ENCODE measurements around the gene LAMC3.
"Not testable (repeated sequence)": the region's sequence is repeated elsewhere in the genome, so short reads cannot be mapped to it uniquely, and the experiment has no call there.

LAMC3 gene

DNA sequence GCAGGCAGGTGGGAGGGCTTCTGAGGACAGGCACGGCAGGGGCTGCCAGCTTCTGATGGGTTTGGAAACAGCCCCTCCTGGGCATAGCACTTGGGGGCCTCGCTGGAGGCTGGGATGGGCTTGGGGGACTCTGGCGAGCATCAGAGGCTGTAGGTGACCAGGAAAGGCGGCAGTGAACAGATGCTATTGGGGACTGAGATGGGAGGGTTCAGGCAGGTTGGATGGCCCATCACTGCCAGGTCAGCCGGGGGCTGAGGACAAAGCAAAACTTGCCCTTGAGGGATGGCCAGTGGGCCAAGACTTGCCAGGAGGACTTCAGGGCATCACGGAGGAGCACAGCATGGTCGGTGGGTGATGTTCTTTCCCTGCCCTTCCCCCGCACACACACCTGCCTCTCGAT is 94.0 kb downstream of the LAMC3 start:
- DNase-seq, result no peak

DNA sequence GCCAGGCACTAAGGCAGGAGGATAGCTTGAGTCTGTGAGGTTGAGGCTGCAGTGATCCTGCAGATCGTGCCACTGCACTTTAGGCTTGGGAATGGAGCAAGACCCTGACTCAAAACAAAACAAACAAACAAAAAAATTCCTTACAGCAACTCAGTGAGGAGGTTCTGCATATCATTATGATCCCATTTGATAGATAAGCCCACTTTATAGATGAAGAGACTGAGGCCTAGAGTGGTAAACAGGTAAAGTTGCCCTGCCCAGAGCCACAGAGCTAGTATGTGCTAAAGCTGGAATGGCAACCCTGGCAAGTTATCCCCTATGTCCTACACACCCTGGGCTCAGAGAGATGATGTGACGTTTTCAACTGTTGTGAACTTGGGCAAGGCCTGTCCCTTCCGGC is 94.6 kb downstream of the LAMC3 start:
- DNase-seq, result no peak

DNA sequence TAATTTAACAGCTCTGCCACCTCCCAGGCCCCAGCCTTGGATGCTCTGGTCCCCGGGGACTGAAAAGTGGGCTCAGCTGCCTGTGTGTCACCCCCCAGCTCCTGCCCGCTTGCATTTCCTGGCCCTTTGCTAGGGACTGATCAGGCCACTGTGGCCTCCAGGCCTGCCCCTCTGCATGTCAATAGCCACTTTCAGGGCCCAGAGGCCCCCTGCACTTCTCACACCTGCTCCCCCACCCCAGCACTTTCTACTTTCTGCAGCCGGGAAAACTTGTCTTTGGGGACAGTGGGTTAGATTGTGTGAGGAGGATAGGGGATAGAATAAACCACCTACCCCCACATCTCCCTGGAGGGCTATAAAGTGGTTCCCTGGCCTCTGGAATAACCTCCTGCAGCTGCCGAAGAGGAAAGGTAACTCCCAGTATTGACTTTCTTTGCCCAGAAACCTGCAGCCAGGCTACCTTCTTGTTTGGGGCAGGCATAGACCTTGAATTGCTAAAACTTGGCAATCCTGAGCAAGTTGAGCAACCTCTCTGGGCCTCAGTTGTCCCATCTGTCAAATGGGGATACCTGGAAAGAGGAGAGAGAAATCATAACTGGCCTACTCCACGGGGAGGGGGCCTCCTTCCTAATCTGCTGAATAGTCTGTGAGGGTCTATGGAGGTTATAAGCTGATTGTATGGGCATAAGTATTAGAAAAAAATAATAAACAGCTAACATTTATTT is 95.2 kb downstream of the LAMC3 start:
- no peak for DNase-seq

DNA sequence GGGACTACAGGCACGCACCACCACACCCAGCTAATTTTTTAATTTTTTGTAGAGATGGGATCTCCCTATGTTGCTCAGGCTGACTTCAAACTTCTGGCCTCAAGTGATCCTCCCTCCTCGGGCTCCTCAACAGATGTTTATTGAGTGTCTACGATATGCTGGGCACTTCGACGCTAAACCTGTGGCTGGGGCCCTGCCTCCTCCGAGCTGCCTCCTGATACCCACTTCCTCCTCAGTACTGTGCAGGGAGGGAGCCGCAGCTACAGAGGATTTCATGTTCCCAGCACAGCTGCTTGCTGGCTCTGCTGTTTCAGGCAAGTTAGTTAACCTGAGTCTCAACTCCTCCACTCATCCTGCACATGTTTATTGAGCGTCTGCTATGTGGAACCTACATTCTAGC is 97.0 kb downstream of the LAMC3 start:
- DNase-seq, result no peak

DNA sequence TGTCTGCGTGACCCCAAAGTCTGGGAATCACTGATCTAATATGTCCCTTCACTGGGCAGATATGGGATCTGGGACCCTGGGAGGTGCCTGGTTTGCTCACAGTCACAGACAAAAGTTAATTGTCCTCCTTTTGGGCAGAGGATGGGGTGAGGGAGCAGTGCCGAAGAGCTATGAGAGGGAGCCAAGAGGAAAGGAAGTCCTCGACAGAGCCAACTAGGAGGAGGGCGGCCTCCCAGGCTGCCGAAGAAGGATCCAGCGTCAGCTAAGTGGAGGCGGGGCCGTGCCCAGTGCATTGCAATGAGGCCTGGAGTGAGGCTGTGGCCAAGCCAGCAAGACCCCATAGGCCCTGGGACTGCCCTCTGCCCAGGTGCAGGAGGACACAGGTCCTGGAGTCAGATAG is 98.8 kb downstream of the LAMC3 start:
- DNase-seq, result no peak

DNA sequence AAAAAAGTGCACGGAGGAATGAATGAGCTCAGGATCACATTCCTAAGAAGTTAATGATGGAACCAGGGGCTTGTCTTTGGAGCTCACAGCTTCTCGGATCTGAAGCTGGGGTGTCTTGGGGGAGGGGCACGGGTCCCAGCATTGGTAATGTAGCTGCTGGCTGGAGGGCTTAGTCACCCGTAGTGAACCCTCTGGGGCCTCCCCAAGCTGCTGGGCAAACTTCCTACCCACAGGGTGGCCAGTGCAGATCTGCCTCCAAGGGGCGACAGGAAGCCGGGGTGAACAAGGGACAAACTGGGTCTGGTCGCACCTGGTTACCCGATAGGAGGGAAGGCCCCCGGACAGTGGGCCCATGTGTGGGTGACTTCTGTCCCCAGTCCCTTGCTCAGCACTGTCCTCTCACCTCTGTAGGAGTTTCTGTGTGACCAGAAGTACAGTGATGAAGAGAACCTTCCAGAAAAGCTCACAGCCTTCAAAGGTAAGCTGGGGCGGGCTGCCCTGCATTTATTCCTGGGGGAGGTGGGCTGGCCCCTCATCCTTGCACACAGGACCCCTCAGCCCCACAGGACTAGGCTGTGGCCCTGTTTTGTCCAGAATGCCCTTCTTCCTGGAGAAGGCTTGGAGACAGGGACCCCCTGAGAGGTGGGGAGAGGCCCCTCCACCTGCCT is 102.3 kb downstream of the LAMC3 start:
- DNase-seq, result no peak

DNA sequence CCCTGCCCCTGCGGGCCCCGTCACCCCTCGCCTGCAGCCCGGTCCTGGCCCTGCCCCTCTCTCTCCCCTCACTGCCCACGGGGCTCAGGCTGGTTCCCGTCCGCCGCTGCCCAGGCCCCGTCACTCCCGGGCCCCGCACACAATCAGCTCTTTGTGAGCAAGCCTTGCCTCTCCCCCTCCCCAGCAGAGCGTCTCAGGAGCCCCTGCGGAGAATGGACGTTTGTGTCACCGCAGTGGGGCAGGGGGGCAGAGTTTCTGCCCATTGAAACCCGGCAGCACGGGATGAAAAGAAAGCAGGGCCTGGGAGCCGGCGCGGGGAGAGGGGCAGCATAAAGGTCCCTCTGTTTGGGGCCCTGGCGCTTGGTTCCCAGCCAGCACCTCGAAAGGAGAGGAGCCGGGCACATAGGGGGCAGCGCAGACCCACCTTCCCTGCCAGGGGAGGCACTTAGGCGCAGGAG is 102.9 kb downstream of the LAMC3 start:
- DNase-seq, result no peak

DNA sequence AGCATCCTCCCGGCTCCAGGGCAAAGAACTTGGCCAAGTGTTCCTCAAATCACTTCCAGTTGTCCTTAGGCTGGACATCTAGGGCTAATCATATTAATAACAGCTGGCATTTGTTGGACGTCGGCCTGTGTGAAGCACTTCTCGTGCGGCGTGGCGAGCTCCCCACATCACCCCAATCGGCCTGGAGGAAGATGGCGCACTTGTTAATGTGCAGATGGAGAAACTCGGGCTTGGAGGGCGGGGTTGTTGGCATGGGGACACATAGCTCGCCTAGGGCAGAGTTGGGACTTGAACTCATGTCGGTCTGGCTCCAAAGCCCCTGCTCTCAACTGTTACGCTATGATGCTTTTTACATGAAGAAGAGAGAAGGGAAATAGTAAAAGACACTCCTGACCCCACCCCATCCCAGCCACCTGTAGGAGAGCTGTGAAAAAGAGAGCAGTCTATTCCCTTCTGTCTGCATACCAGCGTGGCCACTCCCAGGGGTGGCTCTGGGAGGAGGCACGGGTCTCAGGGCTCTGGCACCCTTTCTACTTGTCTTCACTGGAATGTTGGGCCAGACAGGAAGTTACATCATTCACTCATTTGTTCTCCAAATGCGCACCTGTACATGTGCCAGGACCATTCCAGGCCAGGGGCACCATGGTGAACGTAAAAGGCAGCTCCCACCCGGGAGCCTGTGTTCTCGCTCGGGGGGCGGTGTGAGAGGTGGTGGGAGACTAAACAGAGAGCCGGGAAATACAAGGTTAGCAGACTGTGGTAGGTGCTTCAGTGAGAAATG is 103.6 kb downstream of the LAMC3 start:
- no peak for DNase-seq

DNA sequence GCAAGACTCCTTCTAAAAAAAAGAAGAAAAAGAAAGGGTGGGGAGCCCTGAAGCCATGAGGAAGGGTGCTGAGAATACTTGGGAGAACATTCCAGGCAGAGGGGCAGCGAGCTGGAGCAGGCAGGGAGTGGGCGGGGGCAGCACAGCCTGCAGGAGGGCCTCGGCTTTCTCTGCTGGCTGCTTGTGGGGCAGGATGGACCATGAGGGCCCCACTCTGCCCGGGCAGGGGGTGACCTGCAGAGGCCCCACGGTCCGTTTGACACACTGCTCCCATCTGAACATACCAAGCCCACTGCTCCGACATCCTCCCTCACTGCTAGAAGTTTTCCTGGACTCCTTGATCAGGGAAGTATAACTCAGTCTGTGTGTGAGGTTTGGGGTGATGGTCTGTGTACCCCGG is 104.7 kb downstream of the LAMC3 start:
- DNase-seq, result no peak

DNA sequence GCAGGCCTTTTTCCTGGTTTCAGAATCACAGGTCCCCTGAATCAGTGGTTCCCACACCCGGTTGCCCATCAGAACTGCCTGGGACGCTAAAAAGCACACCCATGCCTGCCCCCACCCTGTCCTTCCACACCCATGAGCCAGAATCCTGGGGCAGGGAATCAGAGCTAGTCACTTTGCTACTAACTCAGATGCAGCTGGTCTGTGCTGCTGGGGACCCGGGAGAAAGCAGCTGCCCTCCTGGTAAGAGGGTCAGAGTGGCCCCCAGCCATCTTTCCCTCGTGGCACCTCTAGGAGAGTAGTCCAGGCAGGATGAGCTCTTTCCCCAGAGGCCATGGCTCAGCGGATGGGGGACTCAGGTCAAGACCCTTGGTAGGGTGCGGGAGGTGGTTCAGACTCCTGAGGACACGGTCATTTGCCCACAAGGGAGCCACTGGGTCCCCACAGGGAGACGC is 105.1 kb downstream of the LAMC3 start:
- no peak for DNase-seq

DNA sequence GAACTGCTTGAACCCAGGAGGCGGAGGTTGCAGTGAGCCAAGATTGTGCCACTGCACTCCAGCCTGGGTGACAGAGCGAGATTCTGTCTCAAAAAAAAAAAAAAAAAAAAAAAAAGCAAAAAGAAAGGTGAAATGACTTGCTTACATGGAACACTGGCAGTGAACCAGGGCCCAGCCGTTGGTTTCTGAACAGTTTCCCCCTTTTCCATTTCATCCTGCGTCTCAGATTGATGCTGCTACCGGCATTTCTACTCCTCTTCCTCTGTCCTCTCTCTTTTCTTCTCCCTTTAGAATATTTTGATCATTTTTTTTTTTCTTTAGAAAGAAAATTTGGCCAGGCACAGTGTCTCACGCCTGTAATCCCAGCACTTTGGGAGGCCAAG is 106.4 kb downstream of the LAMC3 start:
- DNase-seq, result not testable (repeated sequence)

DNA sequence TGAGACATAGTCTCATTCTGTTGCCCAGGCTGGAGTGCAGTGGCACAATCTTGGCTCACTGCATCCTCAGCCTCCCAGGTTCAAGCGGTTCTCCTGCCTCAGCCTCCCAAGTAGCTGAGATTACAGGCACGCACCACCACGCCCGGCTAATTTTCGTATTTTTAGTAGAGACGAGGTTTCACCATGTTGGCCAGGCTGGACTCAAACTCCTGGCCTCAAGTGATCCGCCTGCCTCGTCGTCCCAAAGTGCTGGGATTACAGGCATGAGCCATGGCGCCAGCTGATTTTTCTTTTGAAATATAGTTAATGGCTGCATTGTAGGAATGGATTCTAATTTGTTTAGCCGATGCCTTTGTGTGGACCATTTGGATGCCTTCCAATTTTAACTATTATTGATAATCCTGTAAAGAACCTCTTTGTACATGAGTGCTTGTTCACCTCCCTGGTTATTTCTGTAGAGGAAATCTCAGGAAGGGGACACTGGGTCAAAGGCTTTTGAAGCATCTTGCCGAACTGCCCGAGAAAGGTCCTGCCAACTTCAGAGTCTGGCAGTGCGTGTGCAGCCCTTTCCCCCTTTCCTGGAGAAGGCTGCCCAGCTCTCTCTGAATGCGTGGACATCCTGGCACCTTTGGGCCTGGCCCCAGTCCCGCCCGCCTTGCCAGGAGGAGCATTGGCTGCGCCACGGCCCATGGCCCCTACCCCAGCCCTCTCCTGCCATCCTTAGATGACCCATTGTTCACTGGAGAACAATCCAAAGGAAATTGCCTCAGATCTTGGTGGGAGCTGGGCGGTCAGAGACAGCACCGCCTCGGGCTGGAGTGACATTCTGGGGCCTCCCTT is 107.5 kb downstream of the LAMC3 start:
- DNase-seq, result no peak

DNA sequence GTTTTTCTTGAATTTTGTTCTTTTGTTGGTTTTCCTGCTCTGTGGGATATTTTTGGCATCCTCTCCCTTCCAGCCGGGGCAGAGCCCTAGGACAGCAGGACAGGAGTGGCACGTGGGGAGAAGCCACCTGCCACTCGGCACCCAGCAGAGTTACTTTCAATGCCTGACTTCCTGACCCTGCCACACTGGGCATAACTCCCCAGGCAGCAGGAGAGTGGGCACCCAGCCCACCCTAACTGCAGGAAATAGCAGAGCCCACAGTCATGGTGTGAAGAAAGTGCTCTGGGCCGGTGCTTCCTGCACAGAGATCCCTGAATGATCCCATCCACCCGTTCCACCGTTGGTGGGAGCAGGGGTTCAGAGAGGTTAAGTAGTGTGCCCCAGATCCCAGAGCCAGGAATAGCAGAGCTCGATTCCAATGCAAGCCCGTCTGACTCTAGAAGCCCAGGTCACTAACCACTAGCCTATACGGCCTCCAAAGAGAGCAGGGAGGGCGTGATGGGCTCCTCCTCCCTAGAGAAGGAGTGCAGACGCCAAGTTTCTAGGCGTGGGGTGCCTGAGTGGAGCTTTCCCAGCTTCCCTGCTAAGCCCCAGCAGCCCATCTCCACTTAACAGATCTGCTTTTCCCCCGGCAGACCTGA is 108.3 kb downstream of the LAMC3 start:
- DNase-seq, result no peak

DNA sequence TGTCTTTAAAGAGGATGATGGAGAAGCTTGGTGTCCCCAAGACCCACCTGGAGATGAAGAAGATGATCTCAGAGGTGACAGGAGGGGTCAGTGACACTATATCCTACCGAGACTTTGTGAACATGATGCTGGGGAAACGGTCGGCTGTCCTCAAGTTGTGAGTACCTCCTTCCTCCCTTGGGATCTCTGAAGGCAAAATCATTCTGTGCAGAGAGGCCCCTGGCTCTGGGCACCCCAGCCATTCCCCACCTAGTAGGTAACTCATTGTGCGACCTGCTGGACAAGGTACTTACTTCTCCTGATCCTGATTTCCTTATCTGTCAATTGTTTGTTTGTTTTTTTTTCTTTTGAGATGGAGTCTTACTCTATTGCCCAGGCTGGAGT is 108.8 kb downstream of the LAMC3 start:
- no peak for DNase-seq

DNA sequence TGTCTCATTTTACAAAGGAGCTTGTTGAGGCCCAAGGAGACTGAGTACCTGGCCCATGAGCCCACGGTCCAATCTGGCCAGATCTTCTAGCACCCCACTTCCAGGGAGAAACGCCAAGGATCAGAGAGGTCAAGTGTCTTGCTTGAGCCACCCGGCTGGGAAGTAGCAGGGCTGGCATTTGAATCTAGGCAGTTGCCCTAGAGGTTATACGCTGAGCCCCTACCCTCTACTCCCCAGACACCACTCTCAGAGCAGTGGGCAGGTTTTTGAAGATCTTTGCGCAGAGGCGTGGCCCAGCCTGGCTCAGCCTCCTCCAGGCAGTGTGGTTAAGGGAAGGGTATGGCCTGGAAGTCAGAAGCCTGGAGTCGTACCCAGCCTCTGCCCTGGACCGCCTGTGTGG is 110.6 kb downstream of the LAMC3 start:
- no peak for DNase-seq

DNA sequence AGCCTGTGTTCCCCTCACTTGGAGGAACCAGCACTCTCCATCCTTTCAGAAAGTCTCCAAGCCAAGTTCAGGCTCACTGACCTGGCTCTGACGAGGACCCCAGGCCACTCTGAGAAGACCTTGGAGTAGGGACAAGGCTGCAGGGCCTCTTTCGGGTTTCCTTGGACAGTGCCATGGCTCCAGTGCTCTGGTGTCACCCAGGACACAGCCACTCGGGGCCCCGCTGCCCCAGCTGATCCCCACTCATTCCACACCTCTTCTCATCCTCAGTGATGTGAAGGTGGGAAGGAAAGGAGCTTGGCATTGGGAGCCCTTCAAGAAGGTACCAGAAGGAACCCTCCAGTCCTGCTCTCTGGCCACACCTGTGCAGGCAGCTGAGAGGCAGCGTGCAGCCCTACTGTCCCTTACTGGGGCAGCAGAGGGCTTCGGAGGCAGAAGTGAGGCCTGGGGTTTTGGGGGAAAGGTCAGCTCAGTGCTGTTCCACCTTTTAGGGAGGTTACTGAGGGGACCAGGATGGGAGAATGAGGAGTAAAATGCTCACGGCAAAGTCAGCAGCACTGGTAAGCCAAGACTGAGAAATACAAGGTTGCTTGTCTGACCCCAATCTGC is 111.8 kb downstream of the LAMC3 start:
- DNase-seq, result no peak

DNA sequence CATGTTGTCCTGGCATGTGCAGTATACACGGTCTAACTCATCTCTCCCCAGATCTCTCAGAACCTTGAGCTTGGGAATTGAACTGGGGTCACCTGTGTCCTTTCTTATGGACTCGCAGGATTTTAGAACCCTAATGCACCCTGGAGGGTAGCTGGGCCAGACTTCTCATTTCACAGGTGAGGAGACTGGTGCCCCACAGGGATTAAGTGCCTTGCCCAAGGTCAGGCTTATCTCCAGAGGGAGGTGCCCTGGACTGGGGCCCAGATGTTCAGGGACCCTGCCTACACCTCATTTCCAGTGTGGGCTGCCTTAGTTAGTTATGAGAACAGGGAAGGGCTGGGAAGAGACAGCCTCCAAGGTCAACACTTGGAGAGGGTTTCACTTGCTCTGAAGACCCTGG is 112.4 kb downstream of the LAMC3 start:
- no peak for DNase-seq

DNA sequence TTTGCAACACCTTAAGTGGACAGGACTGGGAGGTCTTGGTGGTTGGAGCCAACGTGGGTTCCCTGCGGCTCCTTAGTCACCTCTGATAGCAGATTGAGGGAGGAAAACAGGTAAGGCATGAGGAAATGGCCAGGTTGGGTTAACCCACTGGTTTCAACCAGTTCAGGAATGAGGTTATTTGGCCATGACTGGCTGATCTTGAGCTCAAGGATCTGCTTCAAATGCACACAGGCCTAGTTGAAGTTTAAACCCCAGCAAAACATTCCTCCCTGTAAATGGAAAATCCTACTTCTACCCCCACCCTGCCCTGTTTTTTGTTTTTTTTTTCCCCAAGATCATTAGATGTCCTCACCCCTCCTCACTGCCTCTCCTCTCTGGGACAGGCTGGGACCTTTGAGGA is 113.2 kb downstream of the LAMC3 start:
- no peak for DNase-seq

DNA sequence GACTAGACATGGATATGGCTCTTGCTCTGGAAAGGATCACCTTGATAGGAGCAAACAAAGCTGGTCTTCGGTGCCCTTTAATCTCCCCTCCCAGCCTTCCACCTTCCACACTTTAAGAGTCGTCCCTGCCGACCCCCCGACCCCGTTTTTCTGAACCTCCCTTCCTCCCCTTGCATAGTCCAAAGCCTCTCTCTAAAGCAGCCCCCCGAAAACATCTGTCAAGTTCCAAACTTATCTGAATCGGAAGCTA is 116.0 kb downstream of the LAMC3 start:
- no peak for DNase-seq

DNA sequence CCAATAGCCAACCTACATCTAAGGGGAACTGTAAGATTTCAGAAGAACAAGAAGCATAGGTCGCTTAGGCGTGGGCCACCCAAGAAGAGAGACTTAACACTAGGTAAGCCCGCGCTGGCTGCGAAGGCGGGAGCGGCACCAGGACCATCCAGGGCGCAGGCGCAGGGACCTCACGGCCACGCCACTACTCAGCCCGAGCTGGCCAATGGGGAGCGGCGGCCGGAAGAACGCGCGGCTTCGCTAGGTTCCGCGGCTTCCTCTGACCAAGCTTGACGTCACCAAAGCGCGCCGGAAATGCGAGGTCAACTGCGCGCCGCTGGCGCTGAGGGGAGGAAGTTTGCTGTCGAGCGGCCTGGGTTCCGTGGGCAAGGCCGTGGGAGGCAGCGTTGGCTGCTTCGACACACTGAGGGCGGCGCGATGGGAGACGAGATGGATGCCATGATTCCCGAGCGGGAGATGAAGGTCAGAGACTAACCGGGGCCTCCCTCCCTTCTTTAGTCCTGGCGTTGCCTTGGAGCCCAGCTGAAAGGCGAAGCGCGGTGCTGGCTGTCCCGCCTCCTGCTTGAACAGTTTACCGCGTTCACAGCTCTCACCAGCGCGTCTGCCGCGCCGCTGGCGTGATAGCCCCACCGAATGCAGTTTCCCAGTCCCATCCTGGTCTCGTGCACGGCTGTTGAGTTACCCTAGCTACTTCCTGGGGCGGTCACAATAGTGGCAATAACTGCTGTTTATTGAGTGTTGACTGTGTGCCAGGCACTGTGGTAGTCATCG is 116.5 kb downstream of the LAMC3 start, which contains the start of gene NUP214:
Gene NUP214, plus strand, starts transcription at position 299 of the 771 bp plus-strand sequence. Its CDS starts 119 bp downstream, at position 418.
- DNase-seq, result peak; percentile 100

DNA sequence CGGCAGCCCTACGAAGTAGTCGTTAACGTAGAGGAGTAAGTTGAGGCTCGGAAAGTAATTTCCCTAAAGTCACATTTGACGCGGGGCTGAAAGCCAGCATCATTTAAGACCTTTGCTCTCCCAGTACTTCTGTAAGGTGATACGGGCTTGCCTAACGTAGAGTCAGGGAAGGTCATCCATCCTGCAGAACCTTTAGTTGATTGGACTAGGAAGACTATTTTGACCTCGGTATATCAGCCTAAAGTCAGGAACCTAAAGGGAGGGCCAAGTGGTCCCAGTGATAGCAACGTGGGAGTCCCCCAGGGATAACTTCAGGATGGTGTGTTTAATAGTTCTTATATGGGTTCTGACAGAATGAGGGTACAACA is 117.1 kb downstream of the LAMC3 start:
- no peak for DNase-seq
